SK-N-SH (cell line): ENCODE measurements around the gene LMOD2. TPM values are rescaled to one million over a fixed set of nuclear protein-coding genes. Genes with fewer than 3 reads are reported as not detected.
A peak's percentile ranks its signal among the peaks of the same experiment; 100 is the strongest.

Source experiments
- CTCF ChIA-PET: fragments of 300-600, 350-600 bp; formaldehyde crosslinking; extraction: SDS; loops from one replicate; lab custom pipeline; 2021; lab: Yijun Ruan, JAX
- POLR2A ChIA-PET: fragments of 350-600 bp; sonication (Branson Sonifier 250); formaldehyde crosslinking; extraction: SDS; loops from one replicate; lab custom pipeline; 2020; ENCODE audit warnings: antibody characterized with exemption, inconsistent platforms; lab: Yijun Ruan, JAX
- DNase-seq: peaks from one replicate; pipeline ENCODE4 v3.0.0; 2012
- H2AFZ ChIP-seq: fragments of 200-600 bp; sonication (generic); 2 replicates; pipeline ENCODE4 v1.8.1; 2016; ENCODE audit warnings: antibody characterized with exemption, mild to moderate bottlenecking, low read depth
- H3F3A ChIP-seq: fragments of 200-600 bp; sonication (generic); replicated peaks from 2 replicates; pipeline ENCODE3; 2016; ENCODE audit warnings: antibody characterized with exemption, mild to moderate bottlenecking; ENCODE audit not compliant: insufficient read depth
- H3K27ac ChIP-seq, 2 experiments: fragments of 200-500 bp in 1 of 2; fragments of 200-600 bp in 1 of 2; sonication (Bioruptor generic) in 1 of 2; sonication (generic), shearing (Covaris generic) in 1 of 2; 2 replicates each; pipeline versions ENCODE4 v1.5.1 to v1.6.1; 2014 to 2016; ENCODE audit warnings: low read depth in 2 of 2, inconsistent platforms in 1 of 2, low read length in 1 of 2, mild to moderate bottlenecking in 1 of 2, mixed read lengths in 1 of 2
- H3K27me3 ChIP-seq: fragments of 200-600 bp; sonication (generic), shearing (Covaris generic); 2 replicates; pipeline ENCODE4 v1.6.1; 2016; ENCODE audit warnings: mixed run types; ENCODE audit not compliant: insufficient read depth
- H3K36me3 ChIP-seq, 2 experiments: fragments of 200-500 bp in 1 of 2; fragments of 200-600 bp in 1 of 2; sonication (Bioruptor generic) in 1 of 2; sonication (generic) in 1 of 2; replicated peaks in 1 of 2; 2 replicates each; pipeline versions ENCODE3 to v1.5.1; 2014 to 2016; ENCODE audit warnings: low read length in 1 of 2, mild to moderate bottlenecking in 1 of 2; ENCODE audit not compliant: insufficient read depth in 2 of 2, control insufficient read depth in 1 of 2
- H3K4me1 ChIP-seq, 2 experiments: fragments of 200-500 bp in 1 of 2; fragments of 200-600 bp in 1 of 2; sonication (Bioruptor generic) in 1 of 2; sonication (generic), shearing (Covaris generic) in 1 of 2; 2 replicates each; pipeline versions ENCODE4 v1.5.1 to v1.6.1; 2014 to 2016; ENCODE audit warnings: low read depth in 1 of 2, low read length in 1 of 2, mixed run types in 1 of 2; ENCODE audit not compliant: insufficient read depth in 2 of 2, control insufficient read depth in 1 of 2
- H3K4me2 ChIP-seq: fragments of 200-600 bp; sonication (generic), shearing (Covaris generic); 2 replicates; pipeline ENCODE4 v1.6.1; 2017; ENCODE audit warnings: mixed run types
- H3K4me3 ChIP-seq, 2 experiments: fragments of 200-500 bp in 1 of 2; fragments of 200-600 bp in 1 of 2; sonication (Bioruptor generic) in 1 of 2; sonication (generic), shearing (Covaris generic) in 1 of 2; 2 replicates each; pipeline versions ENCODE4 v1.5.1 to v1.8.1; 2014 to 2016; ENCODE audit warnings: low read depth in 2 of 2, inconsistent platforms in 1 of 2, low read length in 1 of 2, mild to moderate bottlenecking in 1 of 2, mixed read lengths in 1 of 2, moderate library complexity in 1 of 2
- H3K79me2 ChIP-seq: fragments of 200-600 bp; sonication (generic); 2 replicates; pipeline ENCODE4 v1.8.1; 2017; ENCODE audit warnings: mild to moderate bottlenecking; ENCODE audit not compliant: insufficient read depth
- H3K9ac ChIP-seq: fragments of 200-600 bp; sonication (generic); 2 replicates; pipeline ENCODE4 v1.6.1; 2017; ENCODE audit warnings: mixed run types
- H3K9me2 ChIP-seq: fragments of 200-600 bp; sonication (generic); 2 replicates; pipeline ENCODE4 v1.6.1; 2017; ENCODE audit warnings: mixed run types
- H3K9me3 ChIP-seq: fragments of 200-600 bp; sonication (generic); 2 replicates; pipeline ENCODE4 v1.6.1; 2017; ENCODE audit warnings: mixed run types, mild to moderate bottlenecking, moderate library complexity
- H4K20me1 ChIP-seq: fragments of 200-600 bp; sonication (generic); 2 replicates; pipeline ENCODE4 v1.6.1; 2017; ENCODE audit warnings: mild to moderate bottlenecking, mixed run types; ENCODE audit not compliant: insufficient read depth
- CHD2 ChIP-seq: fragments of 150-350 bp; IDR thresholded peaks from 2 replicates; pipeline ENCODE4 v1.6.1; 2018; ENCODE audit warnings: low read length; ENCODE audit not compliant: partially characterized antibody
- CTCF ChIP-seq: fragments of 200-600 bp; sonication (generic); IDR thresholded peaks from 2 replicates; pipeline ENCODE4 v1.6.1; 2017; ENCODE audit warnings: antibody characterized with exemption, mild to moderate bottlenecking, moderate library complexity
- ELF1 ChIP-seq: IDR thresholded peaks from 2 replicates; pipeline ENCODE4 v1.4.0; 2012
- EP300 ChIP-seq, 2 experiments: IDR thresholded peaks; 2 replicates each; pipeline versions ENCODE4 v1.4.0 to v1.6.1; 2012; ENCODE audit warnings: borderline replicate concordance in 1 of 2, low read depth in 1 of 2, low read length in 1 of 2
- FOSL2 ChIP-seq: IDR thresholded peaks from 2 replicates; pipeline ENCODE4 v1.4.0; 2012; ENCODE audit warnings: low read depth, mild to moderate bottlenecking, moderate library complexity, borderline replicate concordance
- GABPA ChIP-seq: IDR thresholded peaks from 2 replicates; pipeline ENCODE4 v1.4.0; 2012; ENCODE audit warnings: low read depth, mild to moderate bottlenecking
- IRF3 ChIP-seq: fragments of 150-350 bp; IDR thresholded peaks from 2 replicates; pipeline ENCODE4 v1.6.1; 2016; ENCODE audit warnings: mild to moderate bottlenecking, low read depth, low read length
- MEF2A ChIP-seq: IDR thresholded peaks from 2 replicates; pipeline ENCODE4 v1.4.0; 2012; ENCODE audit warnings: low read depth, borderline replicate concordance
- MXI1 ChIP-seq: IDR thresholded peaks from 2 replicates; pipeline ENCODE4 v1.6.1; 2012; ENCODE audit warnings: mild to moderate bottlenecking, low read depth, low read length, improper control_type of control experiment
- PBX3 ChIP-seq: IDR thresholded peaks from 2 replicates; pipeline ENCODE4; 2012
- POLR2AphosphoS5 ChIP-seq: IDR thresholded peaks from 2 replicates; pipeline ENCODE4 v1.6.1; 2012; ENCODE audit warnings: low read depth, low read length
- RXRA ChIP-seq: IDR thresholded peaks from 2 replicates; pipeline ENCODE4 v1.4.0; 2012; ENCODE audit warnings: low read depth, mild to moderate bottlenecking, borderline replicate concordance
- SIN3A ChIP-seq: IDR thresholded peaks from 2 replicates; pipeline ENCODE4 v1.6.1; 2012; ENCODE audit warnings: low read depth, mild to moderate bottlenecking, low read length, moderate library complexity, borderline replicate concordance
- TAF1 ChIP-seq: IDR thresholded peaks from 2 replicates; pipeline ENCODE4 v1.6.1; 2012; ENCODE audit warnings: low read depth, mild to moderate bottlenecking, low read length, moderate library complexity, borderline replicate concordance
- USF2 ChIP-seq: fragments of 150-350 bp; IDR thresholded peaks from 2 replicates; pipeline ENCODE4 v1.6.1; 2017; ENCODE audit warnings: antibody characterized with exemption, low read length, low read depth, borderline replicate concordance
- ZBTB33 ChIP-seq: IDR thresholded peaks from 2 replicates; pipeline ENCODE4 v1.4.0; 2012; ENCODE audit warnings: low read depth, borderline replicate concordance
- WGBS: methylation state at CpG from one replicate; pipeline ENCODE4 v1.1.6; 2017; ENCODE audit warnings: low lambda C conversion rate; 5-methylcytosine and 5-hydroxymethylcytosine counted together
- polyA plus RNA-seq, 3 experiments: library from polyadenylated mRNA; depleted of rRNA; stranded (reverse); fragments of >200 nt; gene quantifications; 2 replicates each; pipeline ENCODE4 v1.2.3, GENCODE V29; 2012

LMOD2 gene
- polyA plus RNA-seq, 1 of the 3 experiments (the other 2 are of a cell fraction), result not detected

- CTCF ChIA-PET, result no interaction called here
- Histone ChIP-seq H3K79me2 (no peaks in the 10 kb centered on the region), H3K27me3 (no peaks in the 10 kb centered on the region), H3K9me3 (no peaks in the 10 kb centered on the region), H4K20me1 (no peaks in the 10 kb centered on the region), H3K27ac (peak overlapping the region in 1 of 2 experiments; percentile 51; a peak in 1 of 4 replicates), H3K36me3 (no peaks in the 10 kb centered on the region), H2AFZ (no peak overlapping the region), H3K4me1 (peaks cover 4 to 11% of the 10 kb centered on the region in 2 experiments; a peak in 2 of 4 replicates), H3K4me3 (no peak overlapping the region), H3K4me2 (no peak overlapping the region), H3K9ac (no peak overlapping the region), H3K9me2 (no peaks in the 10 kb centered on the region), H3F3A (peaks cover 10% of the 10 kb centered on the region)
- DNase-seq, result peak; percentile 44
- POLR2A ChIA-PET, result no interaction called here
- TF ChIP-seq IRF3 (no peak), PBX3 (no peak), ELF1 (no peak), GABPA (no peak), FOSL2 (no peak), MXI1 (no peak), USF2 (no peak), EP300 (IDR thresholded peaks at IDR 0.05; ENCODE audit: borderline replicate concordance in 1 of 2, low read depth in 1 of 2, low read length in 1 of 2) (no peak), CHD2 (no peak)
- 9% methylated on average over 1 of the region's 1 CpG for WGBS
Measured at GRCh38 chr7:123629281-123629680, 26.4 kb upstream of the LMOD2 start.

GRCh38 chr7:123632808-123633207 lies 22.9 kb upstream of the LMOD2 start:
- H2AFZ ChIP-seq, result no peak overlapping the region
- H3K79me2 ChIP-seq, result no peaks in the 10 kb centered on the region
- peak overlapping the region in 1 of 2 experiments; percentile 48; a peak in 1 of 4 replicates for H3K27ac ChIP-seq
- H3K9ac ChIP-seq, result no peak overlapping the region
- no peaks in the 10 kb centered on the region for H3K36me3 ChIP-seq
- peaks cover 4 to 11% of the 10 kb centered on the region in 2 experiments; a peak in 2 of 4 replicates for H3K4me1 ChIP-seq
- 84% methylated on average over 2 of the region's 2 CpGs for WGBS
- peaks cover 16% of the 10 kb centered on the region for H3F3A ChIP-seq
- ChIA-PET POLR2A (no interaction called here), CTCF (interaction anchor here (4.1 to 5.2 kb wide), 2 partner anchors 12 to 232 kb away, joined by 12 to 61 read pairs; no protein-coding TSS in a partner anchor)
- no peaks in the 10 kb centered on the region for H3K9me2 ChIP-seq
- H3K27me3 ChIP-seq, result no peaks in the 10 kb centered on the region
- no peaks in the 10 kb centered on the region for H4K20me1 ChIP-seq
- H3K4me3 ChIP-seq, result no peak overlapping the region
- H3K9me3 ChIP-seq, result no peaks in the 10 kb centered on the region
- no peak overlapping the region for H3K4me2 ChIP-seq
- DNase-seq, result no peak
- TF ChIP-seq CTCF (no peak), MEF2A (no peak), TAF1 (no peak), PBX3 (no peak), ZBTB33 (no peak), ELF1 (no peak), RXRA (no peak), POLR2AphosphoS5 (no peak), SIN3A (no peak)
